Measurements from ENCODE around the gene KEL. TPM values are rescaled to one million over a fixed set of nuclear protein-coding genes. Genes with fewer than 3 reads are reported as not detected.

Gene KEL
- total RNA-seq, 3 donors from 2014 or later: 0.16 to 4.3 (median 2.2) TPM

GRCh38 chr7:143002898-143003297 is 40.7 kb upstream of the KEL start:
- peak; percentile 51 to 69 for DNase-seq (ENCODE audit: low spot score in 2 of 2)
- Histone ChIP-seq H3K4me3 (peak overlapping the region in 2 of 3 donors; percentile 32 to 54), H3K27ac (no peak overlapping the region), H3K36me3 (no peaks in the 10 kb centered on the region), H3K27me3 (no peaks in the 10 kb centered on the region), H3K9me3 (no peaks in the 10 kb centered on the region), H3K4me1 (no peaks in the 10 kb centered on the region)
- TF ChIP-seq CTCF (IDR thresholded peaks at IDR 0.05): no peak
- TF ChIP-seq POLR2A (IDR thresholded peaks at IDR 0.05): no peak
- no peak for TF ChIP-seq POLR2AphosphoS5 (IDR thresholded peaks at IDR 0.05)
- intact Hi-C loops (cut with DNase I; ENCODE audit: low total_unique reads): no loop called here

- TF ChIP-seq POLR2A (IDR thresholded peaks at IDR 0.05) (no peak), CTCF (IDR thresholded peaks at IDR 0.05) (peak in 1 of 3 donors; percentile 17)
- no peaks in the 10 kb centered on the region for H3K36me3 ChIP-seq
- no peaks in the 10 kb centered on the region for H3K4me1 ChIP-seq
- DNase-seq (ENCODE audit: low spot score in 2 of 2): no peak
- no peaks in the 10 kb centered on the region for H3K27me3 ChIP-seq
- no peak overlapping the region for H3K4me3 ChIP-seq
- intact Hi-C loops (cut with DNase I; ENCODE audit: low total_unique reads): no loop called here
- no peaks in the 10 kb centered on the region for H3K9me3 ChIP-seq
- no peak overlapping the region for H3K27ac ChIP-seq
Observed at GRCh38 chr7:143002106-143002505, 39.9 kb upstream of the KEL start.

- no peaks in the 10 kb centered on the region for H3K4me1 ChIP-seq
- no peaks in the 10 kb centered on the region for H3K9me3 ChIP-seq
- no peak overlapping the region for H3K27ac ChIP-seq
- H3K4me3 ChIP-seq: no peak overlapping the region
- no peaks in the 10 kb centered on the region for H3K36me3 ChIP-seq
- intact Hi-C loops (cut with DNase I; ENCODE audit: low total_unique reads): no loop called here
- TF ChIP-seq POLR2AphosphoS5 (IDR thresholded peaks at IDR 0.05): no peak
- no peak for TF ChIP-seq POLR2A (IDR thresholded peaks at IDR 0.05)
- TF ChIP-seq CTCF (IDR thresholded peaks at IDR 0.05): no peak
- H3K27me3 ChIP-seq: no peaks in the 10 kb centered on the region
- DNase-seq (ENCODE audit: low spot score in 2 of 2): no peak
Observed at GRCh38 chr7:143000648-143001047, 38.5 kb upstream of the KEL start.

GRCh38 chr7:142999793-143000192 is 37.6 kb upstream of the KEL start:
- Histone ChIP-seq H3K4me1 (no peaks in the 10 kb centered on the region), H3K9me3 (no peaks in the 10 kb centered on the region), H3K27ac (no peak overlapping the region), H3K27me3 (no peaks in the 10 kb centered on the region), H3K36me3 (no peaks in the 10 kb centered on the region), H3K4me3 (no peak overlapping the region)
- TF ChIP-seq POLR2AphosphoS5 (IDR thresholded peaks at IDR 0.05) (no peak), CTCF (IDR thresholded peaks at IDR 0.05) (no peak), POLR2A (IDR thresholded peaks at IDR 0.05) (no peak)
- intact Hi-C loops (cut with DNase I; ENCODE audit: low total_unique reads): loop anchor here (5.0 kb wide), 1 partner anchor 413 kb away; no protein-coding TSS in a partner anchor
- no peak for DNase-seq (ENCODE audit: low spot score in 2 of 2)

GRCh38 chr7:142998966-142999365 is 36.8 kb upstream of the KEL start:
- TF ChIP-seq POLR2A (IDR thresholded peaks at IDR 0.05): no peak
- TF ChIP-seq CTCF (IDR thresholded peaks at IDR 0.05): no peak
- no peak for TF ChIP-seq POLR2AphosphoS5 (IDR thresholded peaks at IDR 0.05)
- DNase-seq (ENCODE audit: low spot score in 2 of 2): no peak
- H3K27me3 ChIP-seq: no peaks in the 10 kb centered on the region
- no peaks in the 10 kb centered on the region for H3K36me3 ChIP-seq
- no peaks in the 10 kb centered on the region for H3K9me3 ChIP-seq
- no peak overlapping the region for H3K4me3 ChIP-seq
- H3K27ac ChIP-seq: no peak overlapping the region
- H3K4me1 ChIP-seq: no peaks in the 10 kb centered on the region
- intact Hi-C loops (cut with DNase I; ENCODE audit: low total_unique reads): loop anchor here (5.0 kb wide), 1 partner anchor 413 kb away; no protein-coding TSS in a partner anchor
